ENCODE measurements around the gene JARID2. TPM values are rescaled to one million over a fixed set of nuclear protein-coding genes. Genes with fewer than 3 reads are reported as not detected.

JARID2 gene
- total RNA-seq, 1 donor from 2014 or later: 66.1 TPM

- no peak for TF ChIP-seq CTCF (IDR thresholded peaks at IDR 0.05; ENCODE audit: unreplicated experiment)
- Mint-ChIP-seq H3K27me3 (ENCODE audit: unreplicated experiment) (peaks cover 20% of the 10 kb centered on the region), H3K4me3 (ENCODE audit: unreplicated experiment) (peak overlapping the region; percentile 72), H3K36me3 (ENCODE audit: low read depth, unreplicated experiment) (peaks cover 63% of the 10 kb centered on the region), H3K4me1 (ENCODE audit: unreplicated experiment) (peaks cover 15% of the 10 kb centered on the region), H3K27ac (ENCODE audit: unreplicated experiment) (peak overlapping the region; percentile 54), H3K9me3 (ENCODE audit: unreplicated experiment) (no peaks in the 10 kb centered on the region)
- no peak for DNase-seq (ENCODE audit: low spot score)
Observed at GRCh38 chr6:15512721-15513120, 266.9 kb downstream of the JARID2 start.

GRCh38 chr6:15513131-15513771 lies 267.4 kb downstream of the JARID2 start:
- H3K9me3 Mint-ChIP-seq (ENCODE audit: unreplicated experiment): no peaks in the 10 kb centered on the region
- peaks cover 63% of the 10 kb centered on the region for H3K36me3 Mint-ChIP-seq (ENCODE audit: low read depth, unreplicated experiment)
- H3K4me3 Mint-ChIP-seq (ENCODE audit: unreplicated experiment): peak overlapping the region; percentile 11
- no peak for TF ChIP-seq CTCF (IDR thresholded peaks at IDR 0.05; ENCODE audit: unreplicated experiment)
- H3K27ac Mint-ChIP-seq (ENCODE audit: unreplicated experiment): no peak overlapping the region
- DNase-seq (ENCODE audit: low spot score): no peak
- peaks cover 25% of the 10 kb centered on the region for H3K27me3 Mint-ChIP-seq (ENCODE audit: unreplicated experiment)
- H3K4me1 Mint-ChIP-seq (ENCODE audit: unreplicated experiment): peaks cover 15% of the 10 kb centered on the region

GRCh38 chr6:15513801-15514711 lies 268.2 kb downstream of the JARID2 start:
- TF ChIP-seq CTCF (IDR thresholded peaks at IDR 0.05; ENCODE audit: unreplicated experiment): no peak
- H3K27me3 Mint-ChIP-seq (ENCODE audit: unreplicated experiment): peaks cover 27% of the 10 kb centered on the region
- peaks cover 60% of the 10 kb centered on the region for H3K36me3 Mint-ChIP-seq (ENCODE audit: low read depth, unreplicated experiment)
- H3K9me3 Mint-ChIP-seq (ENCODE audit: unreplicated experiment): no peaks in the 10 kb centered on the region
- peak overlapping the region; percentile 65 for H3K4me3 Mint-ChIP-seq (ENCODE audit: unreplicated experiment)
- peak overlapping the region; percentile 80 for H3K27ac Mint-ChIP-seq (ENCODE audit: unreplicated experiment)
- no peak for DNase-seq (ENCODE audit: low spot score)
- H3K4me1 Mint-ChIP-seq (ENCODE audit: unreplicated experiment): peaks cover 15% of the 10 kb centered on the region

- Mint-ChIP-seq H3K4me3 (ENCODE audit: unreplicated experiment) (peak overlapping the region; percentile 65), H3K27ac (ENCODE audit: unreplicated experiment) (no peak overlapping the region), H3K9me3 (ENCODE audit: unreplicated experiment) (no peaks in the 10 kb centered on the region), H3K4me1 (ENCODE audit: unreplicated experiment) (peaks cover 18% of the 10 kb centered on the region), H3K36me3 (ENCODE audit: low read depth, unreplicated experiment) (peaks cover 62% of the 10 kb centered on the region), H3K27me3 (ENCODE audit: unreplicated experiment) (peaks cover 32% of the 10 kb centered on the region)
- DNase-seq (ENCODE audit: low spot score): no peak
- TF ChIP-seq CTCF (IDR thresholded peaks at IDR 0.05; ENCODE audit: unreplicated experiment): no peak
Observed at GRCh38 chr6:15515226-15515625, 269.4 kb downstream of the JARID2 start.
